GM18505 (cell line): ENCODE measurements around the gene FSTL4.
"Not testable (repeated sequence)": the region's sequence is repeated elsewhere in the genome, so short reads cannot be mapped to it uniquely, and the experiment has no call there.

Source experiments
- ATAC-seq: cut with Tn5 transposase; IDR thresholded peaks from one replicate; pipeline ENCODE4 v1.9.1; 2021; ENCODE audit not compliant: unreplicated experiment
- POLR2A ChIP-seq: IDR thresholded peaks from 4 replicates; pipeline ENCODE4 v1.6.1; 2011; ENCODE audit warnings: borderline replicate concordance; ENCODE audit not compliant: insufficient read depth, insufficient read length; ENCODE audit errors: extremely low read depth

Gene FSTL4

DNA sequence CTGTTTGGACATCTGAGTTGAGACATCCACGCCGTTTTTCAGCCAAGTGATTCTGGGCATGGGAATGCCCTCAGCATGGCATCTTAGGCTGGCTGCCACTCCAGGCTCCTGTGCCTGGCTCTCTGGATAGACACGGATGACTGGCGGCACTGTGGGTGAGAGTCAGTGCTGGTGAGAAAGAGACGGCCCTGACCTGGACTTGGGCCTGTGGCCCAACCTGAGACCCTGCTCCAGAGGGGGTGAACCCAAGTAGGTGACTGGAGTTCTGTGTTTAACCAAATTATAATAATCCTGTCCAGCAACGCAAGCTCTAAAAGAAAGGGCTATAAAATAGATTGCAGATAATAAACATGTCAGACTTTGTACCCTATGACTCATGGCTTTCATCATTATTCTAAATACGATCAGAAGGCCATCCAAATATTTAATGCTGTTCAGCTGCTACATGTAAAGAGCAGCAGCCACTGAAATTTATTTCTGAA lies 386.6 kb downstream of the FSTL4 start:
- no peak for TF ChIP-seq POLR2A
- ATAC-seq = no peak

DNA sequence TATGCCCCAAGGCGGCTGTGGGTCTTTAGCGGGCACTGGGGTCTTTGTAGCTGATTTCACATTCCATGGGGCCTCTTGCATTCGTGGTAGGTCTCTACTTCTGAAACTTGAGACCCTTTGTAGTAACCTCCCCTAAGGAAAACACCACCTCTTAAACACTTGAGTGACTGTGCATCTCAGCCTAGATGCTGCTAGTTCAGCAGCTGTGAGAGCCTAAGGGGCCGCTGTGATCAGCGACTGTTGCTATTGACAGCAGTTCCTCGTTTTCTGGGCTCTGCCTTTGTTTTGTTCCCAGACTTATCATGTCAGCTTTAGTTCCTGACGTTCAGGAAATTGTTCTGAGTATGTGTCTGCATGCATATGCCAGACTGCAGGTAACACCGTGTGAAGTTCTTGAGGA lies 389.4 kb downstream of the FSTL4 start:
- ATAC-seq = no peak
- TF ChIP-seq POLR2A = no peak

DNA sequence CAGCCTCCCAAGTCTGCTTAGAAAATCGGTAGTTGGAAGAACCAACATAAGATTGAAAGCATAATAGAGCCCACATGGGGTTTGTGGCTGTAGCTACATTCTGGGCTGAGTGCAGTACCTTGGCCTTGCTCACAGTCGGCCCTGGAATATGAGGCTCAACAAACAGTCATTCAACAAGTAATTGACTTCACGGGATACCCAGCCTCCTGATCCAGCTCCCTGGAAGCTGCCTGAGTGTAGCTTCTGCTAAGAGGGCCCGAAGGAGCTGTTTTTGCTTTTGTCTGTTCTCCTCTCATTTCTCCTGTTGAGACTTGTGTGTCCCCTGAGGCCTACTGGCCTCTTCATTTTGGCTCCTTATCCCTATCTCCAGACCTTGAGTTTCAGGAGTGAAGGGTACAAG lies 389.8 kb downstream of the FSTL4 start:
- no peak for TF ChIP-seq POLR2A
- ATAC-seq = no peak

DNA sequence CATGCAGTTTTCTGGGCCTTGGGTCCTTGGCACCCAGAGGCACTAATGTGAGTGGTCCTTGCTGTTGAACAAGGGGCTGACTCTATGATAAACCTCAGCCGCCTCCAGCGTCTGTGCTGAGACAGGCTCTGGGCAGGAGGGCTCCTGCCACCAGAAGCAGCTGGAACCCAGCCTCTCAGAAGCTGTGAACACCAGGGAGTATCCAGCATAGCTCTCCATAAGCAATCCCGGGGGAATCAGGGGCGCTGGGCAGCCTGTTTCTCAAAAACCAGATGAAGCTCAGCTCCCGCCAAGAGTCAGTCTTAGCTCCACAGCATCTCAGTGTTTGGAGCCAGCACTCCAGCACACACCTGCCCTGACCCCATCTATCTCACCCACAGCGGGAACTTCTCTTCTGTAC lies 390.3 kb downstream of the FSTL4 start:
- no peak for TF ChIP-seq POLR2A
- ATAC-seq = no peak

DNA sequence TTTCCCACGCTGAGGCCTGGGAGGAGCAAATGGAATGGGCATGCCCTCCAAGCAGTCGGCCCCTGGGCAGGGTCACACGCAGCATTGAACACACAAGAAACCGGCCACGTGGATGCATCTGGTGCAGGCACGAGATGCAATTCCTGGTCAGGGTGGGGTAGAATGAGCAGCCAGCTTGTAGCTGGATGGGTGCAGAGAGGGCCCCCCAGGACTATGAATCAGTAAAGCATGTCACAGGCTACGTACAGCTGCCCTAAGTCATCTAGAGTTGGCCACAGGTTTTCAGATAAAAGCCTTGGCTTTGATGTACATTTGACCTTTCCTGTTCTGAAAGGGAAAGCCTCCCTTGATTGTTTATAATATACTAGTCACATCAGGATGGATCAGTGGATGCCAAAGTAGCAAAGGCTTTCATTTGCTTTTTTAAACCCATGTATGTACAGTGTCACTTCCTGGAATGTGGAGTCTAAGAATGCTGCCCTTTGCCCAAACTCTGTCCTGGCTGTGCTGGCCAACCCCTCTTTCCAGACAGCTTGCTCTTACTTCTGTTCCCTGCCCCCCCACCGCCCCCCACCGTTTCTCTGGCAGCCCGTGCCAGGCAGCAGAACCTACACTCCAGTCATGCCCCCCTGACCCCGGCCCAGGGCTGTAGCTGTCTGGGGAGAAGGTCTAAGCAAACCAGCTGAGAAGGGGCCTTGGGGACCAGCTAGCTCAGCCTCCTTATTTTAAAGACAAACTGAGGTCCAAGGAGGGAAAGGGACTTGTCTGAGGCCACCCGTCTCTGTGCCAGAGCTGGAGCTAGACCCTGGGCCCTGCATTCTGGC lies 391.3 kb downstream of the FSTL4 start:
- ATAC-seq = no peak
- TF ChIP-seq POLR2A = no peak

DNA sequence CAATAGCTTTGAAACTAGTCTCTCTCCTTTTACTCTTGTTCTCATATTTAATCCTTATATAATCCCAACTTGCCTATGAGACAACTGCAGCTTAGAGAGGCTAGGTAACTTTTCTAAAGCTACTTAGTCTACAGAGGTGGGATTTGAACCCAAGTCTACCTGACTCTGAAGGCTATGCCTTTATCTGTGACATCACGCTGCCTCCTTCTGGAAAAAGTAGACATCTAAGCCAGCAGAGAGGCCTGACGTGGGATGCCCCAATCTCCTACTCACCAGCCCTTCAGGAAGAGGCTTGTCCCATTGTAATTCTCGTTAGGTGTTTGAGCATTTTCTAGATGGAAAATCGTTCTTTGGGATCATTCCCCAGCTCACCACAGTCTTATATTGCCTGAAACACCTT lies 393.0 kb downstream of the FSTL4 start:
- ATAC-seq = no peak
- TF ChIP-seq POLR2A = no peak

DNA sequence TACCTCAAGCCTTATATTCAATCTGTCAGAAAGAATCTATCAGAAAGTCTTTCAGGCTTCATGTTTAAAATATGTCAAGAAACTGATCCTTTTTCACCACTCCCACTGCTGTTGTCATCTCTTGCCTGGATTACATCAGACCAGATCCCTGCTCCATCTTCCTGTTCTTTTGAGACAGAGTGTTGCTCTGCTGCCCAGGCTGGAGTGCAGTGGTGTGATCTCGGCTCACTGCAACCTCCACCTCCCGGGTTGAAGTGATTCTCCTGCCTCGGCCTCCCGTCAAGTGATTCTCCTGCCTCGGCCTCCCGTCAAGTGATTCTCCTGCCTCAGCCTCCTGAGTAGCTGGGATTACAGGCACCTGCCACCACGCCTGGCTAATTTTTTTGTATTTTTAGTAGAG lies 396.2 kb downstream of the FSTL4 start:
- ATAC-seq = not testable (repeated sequence)

DNA sequence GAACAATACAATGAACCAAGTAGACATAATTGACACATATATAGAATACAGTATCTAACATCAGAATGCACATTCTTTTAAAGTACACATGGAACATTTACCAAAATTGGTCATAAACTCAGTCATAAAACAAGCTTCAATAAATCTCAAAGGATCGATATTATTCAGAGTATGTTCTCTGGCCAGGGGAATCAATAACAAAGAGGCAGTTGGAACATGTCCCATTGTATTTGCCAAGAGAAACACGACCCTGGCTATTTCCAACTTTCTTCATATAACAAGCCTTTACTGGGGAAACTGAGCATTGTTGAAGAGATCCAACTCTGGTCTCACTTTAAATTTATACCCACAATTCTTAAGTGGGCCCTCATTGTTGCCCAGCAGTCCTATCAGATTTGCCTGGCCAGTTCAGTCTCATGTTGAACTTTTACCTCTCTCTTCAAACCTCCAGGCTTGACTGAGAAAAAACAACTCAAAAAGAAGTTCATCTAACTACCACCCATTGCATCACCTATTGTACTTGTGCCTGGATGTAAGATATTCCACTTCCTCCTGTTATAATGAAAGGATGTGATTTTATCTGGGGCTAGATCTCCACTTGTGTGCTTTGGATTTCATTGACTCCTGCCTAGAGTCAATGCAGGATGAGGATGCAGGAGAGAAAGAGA lies 398.1 kb downstream of the FSTL4 start:
- no peak for ATAC-seq
- TF ChIP-seq POLR2A = no peak

DNA sequence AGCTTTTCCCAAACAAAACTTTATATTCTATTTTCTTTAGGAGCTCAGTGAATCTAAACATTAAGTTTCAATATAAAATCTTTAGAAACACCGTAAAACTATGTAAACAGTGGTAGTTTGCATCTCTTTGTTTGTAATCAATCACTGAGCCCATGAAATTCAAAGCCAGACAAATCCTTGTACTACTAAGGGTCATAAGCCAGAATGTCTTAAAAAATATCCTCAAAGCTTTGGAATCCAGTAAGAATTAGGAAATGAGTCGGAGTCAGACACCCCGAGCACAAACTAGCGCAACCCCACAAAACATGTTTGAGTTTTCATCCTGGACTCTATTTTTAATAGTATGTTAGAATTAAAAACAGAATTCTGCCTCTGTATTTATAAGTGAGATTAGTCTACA lies 406.7 kb downstream of the FSTL4 start:
- TF ChIP-seq POLR2A = no peak
- no peak for ATAC-seq

DNA sequence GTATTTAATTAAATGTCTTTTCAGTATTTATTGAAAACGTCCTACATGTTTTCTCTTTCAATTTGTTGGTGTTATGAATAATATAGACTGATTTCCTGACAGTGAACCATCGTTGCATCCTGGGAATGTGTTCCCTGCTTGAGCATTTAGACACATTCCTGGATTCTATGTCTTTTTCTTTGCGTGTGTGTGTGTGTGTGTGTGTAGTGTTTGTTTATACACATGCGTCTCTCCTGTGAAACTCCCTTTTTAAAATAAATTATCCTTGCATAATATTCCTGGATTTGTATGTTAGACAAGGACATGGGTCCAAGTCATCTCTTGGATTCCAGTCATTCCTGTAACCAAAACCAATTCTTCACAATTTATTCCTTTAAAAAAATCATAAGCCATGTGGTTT lies 407.1 kb downstream of the FSTL4 start:
- TF ChIP-seq POLR2A = no peak
- ATAC-seq = no peak

DNA sequence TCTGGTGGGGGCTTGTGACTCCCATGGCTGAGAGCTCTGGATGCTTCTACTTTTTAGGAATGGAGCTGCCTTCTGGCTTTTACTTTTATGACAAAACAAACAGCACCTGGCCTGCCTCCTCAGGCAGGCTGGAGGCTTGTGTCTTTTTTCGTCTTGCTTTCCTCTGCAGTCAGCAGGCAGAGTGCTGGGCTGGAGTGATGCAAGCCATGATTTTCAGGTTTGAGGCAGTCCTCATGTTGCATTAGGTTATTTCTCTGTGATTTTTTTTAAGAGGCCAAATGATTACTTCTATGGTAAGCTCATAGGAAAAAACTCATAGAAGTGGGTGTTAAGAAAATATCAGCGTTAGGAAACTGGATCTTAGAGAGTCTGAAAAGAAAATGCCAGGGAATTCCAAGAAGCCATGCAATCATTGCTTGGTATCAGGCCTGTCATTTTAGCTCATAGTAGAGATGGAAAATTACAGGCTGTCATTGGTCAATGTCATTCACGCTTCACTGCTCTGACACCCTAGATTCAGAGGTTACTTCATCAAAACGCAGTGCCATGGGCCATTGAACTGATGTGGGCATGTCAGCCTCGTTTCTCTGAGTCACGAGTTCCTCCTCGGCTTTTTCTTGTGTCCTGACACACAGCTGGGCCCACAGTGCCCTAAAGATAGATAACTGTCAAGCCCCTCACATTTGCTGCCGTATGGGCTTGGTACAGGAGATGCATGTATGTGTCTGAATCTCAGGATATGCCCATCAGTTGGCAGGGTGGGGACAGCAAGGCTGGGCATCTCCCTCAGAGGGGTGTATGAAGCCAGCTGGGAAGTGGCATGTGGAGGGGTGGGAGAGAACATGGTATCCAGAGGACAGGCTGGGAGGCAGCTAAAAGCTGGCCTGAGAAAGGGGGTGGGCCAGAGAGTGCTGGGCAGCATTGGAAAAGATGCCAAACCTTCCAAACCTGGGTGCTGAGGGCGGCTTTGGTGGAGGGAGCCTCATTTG lies 408.7 kb downstream of the FSTL4 start:
- ATAC-seq = no peak
- no peak for TF ChIP-seq POLR2A

DNA sequence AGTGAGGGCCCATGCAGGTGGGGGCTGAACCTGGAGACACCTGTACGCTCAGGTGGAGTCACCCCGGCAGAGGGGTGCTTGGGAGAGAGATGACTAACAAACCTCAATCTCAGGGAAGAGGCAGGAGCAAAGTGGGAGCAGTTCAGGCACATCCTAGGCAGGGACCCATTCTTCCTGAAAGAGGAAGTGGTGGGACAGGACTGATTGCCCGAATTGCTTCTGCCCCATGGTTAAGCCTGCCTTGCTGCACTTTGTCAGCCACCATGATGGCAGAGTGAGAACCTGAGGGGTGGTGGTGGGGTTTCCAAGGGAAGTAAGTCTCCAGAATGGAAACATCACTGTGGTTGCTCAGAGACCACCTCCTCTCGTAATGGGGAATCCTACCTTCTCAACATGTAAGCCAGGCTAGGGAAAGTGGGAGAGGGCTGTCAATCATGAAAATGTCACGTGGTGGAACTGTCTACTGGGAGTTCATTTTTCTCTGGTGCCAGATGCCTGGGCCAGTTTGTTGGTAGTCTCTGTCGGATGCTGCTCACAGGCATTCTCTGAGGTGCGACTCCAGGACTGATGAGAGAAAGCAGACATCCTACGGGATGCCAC lies 410.2 kb downstream of the FSTL4 start:
- no peak for TF ChIP-seq POLR2A
- ATAC-seq = no peak

DNA sequence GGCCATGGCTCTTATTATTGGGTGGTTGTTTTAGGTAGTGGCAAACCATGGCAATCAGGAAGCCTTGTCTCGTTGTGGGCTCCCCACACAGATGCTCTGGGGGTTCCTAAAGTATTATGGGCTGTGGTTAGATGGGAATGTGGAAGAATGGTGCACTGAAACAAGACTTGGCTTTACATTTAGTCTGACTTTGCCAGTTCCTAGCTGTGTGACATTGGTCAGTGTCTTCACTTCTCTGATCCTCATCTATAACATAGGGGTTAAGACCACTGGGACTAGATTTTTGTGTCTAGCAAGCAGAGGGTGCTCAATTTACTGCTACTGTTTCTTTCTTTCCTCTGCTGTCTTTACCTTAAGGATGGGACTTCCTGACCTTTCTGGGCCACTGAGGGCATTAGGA lies 411.0 kb downstream of the FSTL4 start:
- TF ChIP-seq POLR2A = no peak
- ATAC-seq = no peak
